SK-N-SH (cell line): ENCODE results near the gene SHROOM4.

Experiments
- CTCF ChIP-seq: fragments of 200-600 bp; sonication (generic); IDR thresholded peaks from 2 replicates; pipeline ENCODE4 v1.6.1; 2017; ENCODE audit warnings: antibody characterized with exemption, mild to moderate bottlenecking, moderate library complexity
- EZH2phosphoT487 ChIP-seq: fragments of 200-600 bp; sonication (generic); IDR thresholded peaks from 2 replicates; pipeline ENCODE4 v1.6.1; 2017; ENCODE audit warnings: low read depth, mixed run types, mild to moderate bottlenecking, antibody characterized with exemption, moderate library complexity, borderline replicate concordance
- FOXM1 ChIP-seq: IDR thresholded peaks from 2 replicates; pipeline ENCODE4 v1.4.0; 2012; ENCODE audit warnings: low read depth, mild to moderate bottlenecking
- IRF3 ChIP-seq: fragments of 150-350 bp; IDR thresholded peaks from 2 replicates; pipeline ENCODE4 v1.6.1; 2016; ENCODE audit warnings: mild to moderate bottlenecking, low read depth, low read length
- NFIC ChIP-seq: IDR thresholded peaks from 2 replicates; pipeline ENCODE4 v1.4.0; 2012; ENCODE audit warnings: borderline replicate concordance
- POLR2AphosphoS5 ChIP-seq: IDR thresholded peaks from 2 replicates; pipeline ENCODE4 v1.6.1; 2012; ENCODE audit warnings: low read depth, low read length
- REST ChIP-seq: IDR thresholded peaks from 2 replicates; pipeline ENCODE4 v1.6.1; 2012; ENCODE audit warnings: mild to moderate bottlenecking, low read depth, low read length, moderate library complexity
- RFX5 ChIP-seq: IDR thresholded peaks from 2 replicates; pipeline ENCODE4 v1.6.1; 2012; ENCODE audit warnings: mild to moderate bottlenecking, improper control_type of control experiment, low read length
- SMC3 ChIP-seq: IDR thresholded peaks from 2 replicates; pipeline ENCODE4 v1.6.1; 2012; ENCODE audit warnings: low read depth, low read length, improper control_type of control experiment
- TEAD4 ChIP-seq: IDR thresholded peaks from 2 replicates; pipeline ENCODE4 v1.4.0; 2012; ENCODE audit warnings: mild to moderate bottlenecking, borderline replicate concordance; ENCODE audit not compliant: insufficient read depth
- USF2 ChIP-seq: fragments of 150-350 bp; IDR thresholded peaks from 2 replicates; pipeline ENCODE4 v1.6.1; 2017; ENCODE audit warnings: antibody characterized with exemption, low read length, low read depth, borderline replicate concordance
- YY1 ChIP-seq: IDR thresholded peaks from 2 replicates; pipeline ENCODE4 v1.4.0; 2012; ENCODE audit warnings: low read depth, mild to moderate bottlenecking

- TF ChIP-seq TEAD4: no peak
- TF ChIP-seq CTCF: no peak
- no peak for TF ChIP-seq EZH2phosphoT487
- no peak for TF ChIP-seq POLR2AphosphoS5
- TF ChIP-seq NFIC: no peak
- no peak for TF ChIP-seq SMC3
- no peak for TF ChIP-seq IRF3
- TF ChIP-seq FOXM1: no peak
- TF ChIP-seq YY1: no peak
- no peak for TF ChIP-seq USF2
- TF ChIP-seq REST: no peak
- TF ChIP-seq RFX5: no peak
Observed at GRCh38 chrX:50853399-50853798, 39.4 kb upstream of the SHROOM4 start.
